ENCODE measurements around the gene GALNT14.

- TF ChIP-seq GATA2 (IDR thresholded peaks at IDR 0.05; ENCODE audit: low read depth, low read length) (no peak), GATA3 (IDR thresholded peaks at IDR 0.05; ENCODE audit: low read depth, low read length) (no peak)
These were observed 123.7 kb downstream of the GALNT14 start for GRCh38 chr2:31014516-31014915.
